Measurements from ENCODE around the gene CCNG2.

CCNG2 gene

DNA sequence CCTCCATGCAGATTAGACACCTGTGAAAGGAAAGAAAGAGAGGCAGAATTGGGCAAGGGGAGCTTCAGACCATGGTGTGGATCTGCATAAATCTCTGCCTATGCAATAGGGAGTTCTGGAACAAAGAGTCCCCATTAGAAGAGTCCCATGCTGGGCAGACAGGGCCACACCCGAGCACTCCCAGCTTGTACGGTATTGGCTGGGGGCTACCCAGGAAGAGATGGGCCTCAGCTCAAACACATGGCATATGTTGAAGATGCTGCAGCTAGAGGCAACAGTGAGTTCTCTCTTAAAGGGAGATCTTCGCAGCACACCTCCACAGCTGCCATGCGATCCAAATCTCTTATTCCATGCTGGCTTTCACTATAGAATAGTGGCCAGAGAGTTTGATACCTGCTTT, 24.7 kb downstream of the CCNG2 start:
- no peak for DNase-seq

DNA sequence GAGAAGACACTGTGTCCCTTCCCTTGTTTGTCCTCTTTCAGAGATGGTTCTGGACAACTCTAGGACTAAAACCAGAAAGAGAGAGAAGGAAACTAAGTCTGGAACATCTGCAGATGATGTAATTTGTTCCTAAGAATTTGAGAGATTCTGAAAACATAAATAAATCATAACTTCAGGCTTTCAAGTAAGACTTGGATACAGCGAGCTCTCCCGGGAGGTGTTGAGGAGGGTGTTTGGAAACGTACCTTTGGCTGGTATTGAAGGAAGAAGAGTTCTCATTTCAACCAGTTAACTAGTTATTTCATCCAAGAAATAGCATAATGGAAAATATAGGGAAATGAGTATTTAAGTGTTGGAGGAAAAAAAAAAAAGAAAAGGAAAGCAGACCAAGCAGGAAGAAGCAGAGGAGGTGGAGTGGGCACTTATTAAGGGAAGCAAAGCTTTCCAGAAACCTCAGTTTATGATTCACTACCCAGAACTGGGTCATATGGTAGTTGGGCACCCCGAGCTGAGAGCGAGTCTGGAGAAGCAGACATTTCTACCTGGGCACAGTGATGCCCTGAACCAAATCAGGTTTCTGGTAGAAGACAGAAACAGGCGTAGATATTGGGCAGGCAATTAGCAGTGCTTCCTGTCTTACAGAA, 26.9 kb downstream of the CCNG2 start:
- DNase-seq, result no peak

DNA sequence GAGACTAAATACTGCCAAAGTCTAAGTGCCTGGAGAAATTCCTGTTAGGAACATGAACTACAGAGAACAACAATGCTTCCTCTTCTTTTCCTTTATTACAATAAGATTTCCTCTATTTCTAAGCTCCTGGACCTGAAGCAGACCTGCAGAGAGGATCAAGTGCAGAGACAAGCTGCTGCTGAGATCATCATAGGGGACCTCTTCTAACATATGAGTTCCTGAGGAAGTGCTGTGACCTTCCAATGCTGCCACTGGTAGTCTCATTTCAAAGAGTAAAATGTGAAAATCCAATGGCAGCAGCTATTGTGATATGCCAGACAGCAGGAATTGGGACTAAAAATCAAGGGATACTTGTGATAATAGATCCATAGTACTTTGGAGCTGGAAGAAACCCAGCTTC, 28.0 kb downstream of the CCNG2 start:
- no peak for DNase-seq

DNA sequence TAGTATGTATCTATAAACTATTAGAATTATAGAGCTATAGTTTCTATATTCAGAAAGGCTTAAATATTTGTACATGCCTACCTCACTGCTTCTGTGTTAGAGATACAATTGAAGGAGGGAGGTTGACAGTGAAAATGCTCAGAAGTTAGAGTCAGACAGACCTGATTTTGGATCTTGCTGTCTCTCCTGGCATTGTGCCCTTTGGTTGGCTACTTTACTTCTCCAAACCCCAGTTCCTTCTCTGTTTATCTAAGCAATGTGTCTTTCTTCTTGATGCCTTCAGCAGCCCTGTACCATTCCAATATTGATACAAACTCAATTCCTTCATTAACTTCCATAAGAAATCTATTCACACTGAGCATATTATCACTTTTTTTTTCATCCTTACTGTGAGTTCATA, 28.7 kb downstream of the CCNG2 start:
- no peak for DNase-seq

DNA sequence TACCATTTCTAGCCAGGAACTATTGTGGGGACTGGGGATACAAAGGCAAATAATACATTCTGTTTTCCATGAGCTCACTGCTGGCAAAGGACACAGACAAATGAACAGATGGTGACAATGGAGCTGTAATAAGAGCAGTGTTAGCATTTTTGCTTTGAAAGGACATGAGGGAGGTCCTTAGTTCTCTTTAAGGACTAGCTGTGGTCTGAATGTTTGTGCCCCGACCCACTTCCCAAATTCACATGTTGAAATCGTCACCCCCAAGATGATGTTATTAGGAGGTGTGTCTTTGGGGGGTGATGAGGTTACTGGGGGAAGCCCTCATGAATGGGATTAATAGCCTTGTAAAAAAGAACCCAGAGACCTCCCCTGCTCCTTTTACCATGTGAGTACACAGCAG, 30.3 kb downstream of the CCNG2 start:
- DNase-seq, result no peak

DNA sequence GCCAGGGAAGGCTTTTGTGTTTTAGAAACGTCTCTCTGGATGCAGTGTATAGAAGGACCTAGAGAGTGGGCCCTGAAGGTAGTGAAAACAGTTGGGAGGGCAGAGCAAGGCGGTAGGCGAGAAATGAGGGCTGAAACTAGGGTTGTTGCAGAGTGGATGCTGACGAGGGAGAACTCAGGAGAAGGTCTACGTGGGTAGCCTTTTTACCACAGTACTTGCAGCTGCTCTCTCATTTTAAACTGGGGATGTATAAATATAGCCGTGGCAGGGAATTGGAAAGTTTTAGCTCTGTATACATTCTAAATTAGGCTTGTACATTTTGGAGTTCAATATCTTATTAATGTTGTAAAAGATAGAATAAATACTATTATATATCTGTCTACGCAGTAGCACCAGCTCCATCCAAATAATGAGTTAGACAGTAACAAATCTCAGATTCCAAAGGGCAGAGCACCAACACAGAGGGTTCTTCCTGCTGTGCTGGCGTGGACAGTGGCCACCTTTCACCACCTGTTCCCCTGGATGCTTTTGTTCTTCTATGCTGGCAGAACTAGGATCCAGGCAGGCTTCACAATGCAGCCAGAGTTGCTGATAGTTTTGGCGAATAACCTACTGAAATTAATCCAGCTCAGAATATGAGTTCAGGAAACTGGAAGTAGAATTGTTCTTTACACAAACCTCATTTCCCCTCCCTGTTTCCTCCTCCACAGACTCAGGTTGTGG, 31.7 kb downstream of the CCNG2 start:
- no peak for DNase-seq

DNA sequence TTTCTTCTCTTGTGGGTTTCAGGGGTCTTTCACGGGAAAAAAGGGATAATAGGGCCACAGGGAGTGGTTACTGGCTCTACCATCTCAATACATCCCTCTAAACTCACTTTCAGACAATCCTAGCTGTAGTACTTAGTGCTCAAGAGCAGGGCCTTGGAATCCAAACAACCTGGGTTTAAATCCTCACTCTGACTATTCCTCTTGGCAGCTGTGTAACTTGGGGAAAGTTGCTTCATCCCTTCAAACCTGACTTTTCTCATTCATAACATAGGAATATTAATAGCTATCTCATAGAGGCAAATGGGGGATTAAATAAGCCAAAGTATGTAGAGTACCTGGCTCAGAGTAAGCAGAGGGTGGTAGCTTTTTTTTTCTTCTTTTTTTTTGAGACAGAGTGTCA, 32.4 kb downstream of the CCNG2 start:
- DNase-seq, result no peak

DNA sequence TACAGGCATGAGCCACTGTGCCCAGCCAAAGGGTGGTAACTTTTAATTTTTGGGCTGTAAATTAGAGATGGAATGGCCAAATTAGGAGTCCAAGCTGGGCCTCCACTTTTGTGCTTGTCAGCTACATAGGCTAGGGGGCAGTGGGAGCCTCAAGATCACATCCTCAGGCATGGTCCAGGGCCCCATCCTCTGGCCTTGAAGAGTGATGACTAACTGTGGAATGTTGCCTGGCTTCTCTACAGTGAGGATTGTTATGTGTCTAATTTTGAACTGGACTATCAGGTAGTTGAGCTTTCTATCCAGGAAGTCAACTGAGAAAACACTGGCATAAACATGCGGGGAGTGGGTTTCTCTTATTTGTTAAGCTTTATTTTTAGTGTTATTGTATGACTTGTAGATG, 33.0 kb downstream of the CCNG2 start:
- no peak for DNase-seq

DNA sequence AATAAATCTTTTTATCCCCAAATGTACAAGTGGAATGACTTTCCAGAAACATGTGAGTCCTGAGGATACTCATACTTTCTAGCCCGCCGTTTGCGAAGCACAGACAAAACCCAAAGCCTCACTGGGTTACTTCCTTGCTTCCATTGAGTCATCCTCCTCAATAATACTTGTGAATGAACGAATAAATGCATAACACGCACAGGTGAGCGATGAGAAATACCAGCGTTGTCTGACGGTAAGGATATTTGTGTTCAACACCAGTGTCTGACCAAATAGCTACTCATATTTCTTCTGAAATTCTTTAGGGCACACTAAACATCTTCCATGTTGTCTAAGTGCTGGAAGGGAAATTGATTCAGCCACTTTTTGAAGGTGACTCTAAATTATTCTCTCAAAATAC, 36.0 kb downstream of the CCNG2 start:
- no peak for DNase-seq

DNA sequence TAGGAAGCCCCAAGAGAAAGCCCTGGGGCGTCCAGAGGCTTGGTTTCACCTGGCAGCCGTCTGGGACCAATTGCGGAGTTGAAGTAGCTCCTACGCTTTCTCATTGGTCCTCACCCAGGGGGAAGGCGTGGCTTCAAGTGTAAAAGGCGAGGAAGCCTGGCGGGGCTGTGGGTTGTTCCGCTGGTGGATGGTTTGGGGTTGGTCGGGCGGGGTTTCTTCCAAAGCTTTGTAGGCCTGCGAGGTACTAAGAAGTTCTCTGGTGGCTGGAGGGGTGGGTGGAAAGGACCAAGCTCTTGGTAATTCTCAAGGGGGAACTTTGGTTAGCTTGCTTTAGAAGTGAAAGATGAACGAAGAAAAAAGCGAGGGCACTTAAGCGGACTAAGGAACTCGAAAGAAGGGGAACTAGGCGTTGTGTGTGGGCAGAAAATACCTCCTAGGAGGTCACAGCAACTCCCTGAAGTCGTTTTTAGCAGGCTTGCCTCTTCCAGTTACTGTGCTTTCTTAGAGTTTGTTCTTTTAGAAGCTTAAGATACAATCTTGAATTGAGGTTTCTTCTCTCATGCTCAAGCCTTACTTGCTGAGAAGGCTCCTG, 36.6 kb downstream of the CCNG2 start:
- peak; percentile 79 for DNase-seq

DNA sequence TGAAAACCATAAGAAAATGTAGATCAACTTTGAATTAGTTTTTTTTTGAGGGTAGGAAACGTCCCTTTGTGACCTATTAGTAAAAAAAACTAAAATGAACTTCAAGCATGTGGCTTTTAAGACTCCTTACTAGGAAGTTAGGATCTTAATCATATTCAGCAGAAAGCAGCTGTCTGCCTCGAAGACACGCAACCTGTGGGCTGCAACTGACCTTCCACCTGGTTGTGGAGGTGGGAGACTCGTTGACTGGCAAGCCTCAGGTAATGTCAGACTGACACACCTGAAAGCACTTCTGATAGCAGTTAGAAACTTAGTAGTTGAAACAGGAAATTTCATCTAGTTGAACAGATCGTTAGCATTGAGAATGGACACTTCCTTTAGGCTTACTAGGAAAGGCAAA, 37.4 kb downstream of the CCNG2 start:
- no peak for DNase-seq

DNA sequence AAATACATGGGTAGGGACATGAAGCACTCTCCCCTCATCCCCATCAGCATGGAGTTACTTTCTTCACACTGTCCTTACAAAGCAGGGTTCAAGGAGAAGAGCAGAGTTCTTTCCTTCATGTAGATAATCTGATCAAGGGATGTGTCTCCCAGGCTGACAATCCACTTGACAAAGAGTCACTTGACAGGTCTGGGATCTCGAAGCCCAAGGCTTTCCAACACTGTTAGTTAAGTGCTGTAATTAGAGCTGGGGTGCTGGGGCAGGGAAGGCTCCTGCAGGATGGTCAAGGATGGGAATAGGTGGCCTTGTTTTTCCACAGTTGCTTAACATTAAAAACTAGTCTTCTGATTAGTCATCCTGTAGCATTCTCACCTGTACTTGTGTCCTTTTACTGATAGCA, 38.0 kb downstream of the CCNG2 start:
- no peak for DNase-seq

DNA sequence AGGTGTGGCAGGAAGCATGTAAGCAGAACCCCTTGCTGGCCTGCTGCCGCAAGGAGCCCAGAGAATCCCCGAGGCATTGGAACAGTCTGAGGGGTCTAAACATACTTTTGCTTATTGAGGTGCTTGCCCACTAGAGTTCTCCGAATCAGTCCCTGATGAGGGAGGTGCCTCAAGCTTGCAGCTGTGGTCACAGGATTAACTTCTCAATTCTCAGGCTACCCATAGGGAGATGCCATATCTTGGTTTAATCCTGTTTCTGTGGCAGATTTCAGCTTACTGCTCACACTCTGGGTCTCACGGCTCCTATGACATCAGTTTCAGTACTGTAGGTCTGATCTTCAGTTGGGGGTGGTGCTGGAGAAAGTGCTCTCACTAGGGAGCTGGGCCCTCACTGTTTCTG, 39.9 kb downstream of the CCNG2 start:
- peak; percentile 10 for DNase-seq

DNA sequence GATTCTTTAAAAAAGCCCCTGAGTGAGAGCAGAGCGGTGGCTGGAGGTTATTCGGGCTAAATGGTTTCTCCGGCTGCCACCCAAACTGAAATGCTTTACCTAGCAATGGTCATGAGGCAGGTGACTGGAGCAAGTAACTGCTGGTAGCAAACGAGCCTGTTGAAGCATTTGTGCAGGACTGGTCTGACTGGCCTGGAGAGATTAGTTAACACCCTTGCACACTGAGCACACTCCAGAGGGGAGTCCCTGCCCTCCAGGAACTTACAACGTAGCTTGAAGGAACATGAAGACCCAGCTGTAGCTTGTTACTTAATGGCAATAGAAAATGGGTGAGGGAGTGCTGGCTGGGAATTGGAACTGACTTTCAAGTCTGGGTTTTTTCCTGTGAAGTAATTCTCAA, 40.4 kb downstream of the CCNG2 start:
- DNase-seq, result no peak

DNA sequence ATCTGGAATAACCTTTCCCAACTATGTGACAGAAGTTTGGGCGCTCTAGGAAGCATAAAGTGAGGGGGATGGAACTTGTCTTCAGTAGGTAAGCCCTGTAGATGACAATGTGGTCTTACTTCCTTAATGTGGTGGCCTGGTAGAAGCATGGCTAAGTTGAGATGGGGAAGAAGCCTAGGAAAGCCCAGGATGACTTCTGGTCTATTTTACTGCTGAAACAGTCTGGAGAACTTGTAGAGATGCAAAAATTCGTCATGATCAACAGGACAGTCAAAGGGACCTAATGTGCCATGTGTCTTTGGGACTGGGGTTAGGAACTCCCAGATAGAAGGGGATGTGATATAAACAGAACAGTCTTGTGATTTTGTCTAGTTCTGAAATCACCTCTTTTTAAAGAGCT, 40.8 kb downstream of the CCNG2 start:
- no peak for DNase-seq

DNA sequence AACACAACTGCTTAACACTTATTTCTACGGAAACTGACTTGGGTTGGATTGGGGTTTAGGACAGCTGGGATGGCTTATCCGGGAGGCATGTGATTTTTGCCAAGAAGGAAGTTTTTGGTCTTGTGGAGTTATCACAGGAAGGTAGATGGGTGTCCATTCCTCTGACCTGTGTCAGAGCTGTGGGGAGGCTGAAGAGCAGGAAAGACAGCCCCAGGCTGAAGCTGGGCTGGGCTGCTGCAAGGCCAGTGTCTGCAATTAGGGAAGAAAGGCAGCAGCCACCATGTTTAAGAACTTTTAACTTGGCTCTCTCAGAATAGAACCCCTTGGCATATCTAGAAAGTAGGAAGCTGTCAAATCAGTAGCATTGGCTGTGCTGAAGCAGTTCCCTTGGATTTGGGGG, 42.3 kb downstream of the CCNG2 start:
- no peak for DNase-seq

DNA sequence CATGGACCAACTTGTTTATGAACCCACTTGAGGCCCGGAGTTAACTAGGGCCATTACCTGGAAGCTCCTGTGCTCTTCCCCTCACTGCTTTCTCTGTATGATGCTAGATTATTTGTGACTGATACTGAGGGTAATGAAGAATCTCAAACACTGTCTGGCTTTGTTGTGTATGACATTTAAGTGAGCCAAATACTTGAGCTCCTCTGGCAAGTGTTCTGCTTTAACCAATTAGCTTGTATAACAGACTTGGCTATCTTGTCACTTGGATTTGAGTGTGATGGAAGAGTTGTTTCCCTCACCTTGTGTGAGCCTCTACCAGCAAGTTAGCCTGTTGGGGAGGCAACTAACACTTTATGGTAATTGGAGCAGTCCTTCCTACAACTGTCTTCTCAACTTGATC, 42.7 kb downstream of the CCNG2 start:
- no peak for DNase-seq

DNA sequence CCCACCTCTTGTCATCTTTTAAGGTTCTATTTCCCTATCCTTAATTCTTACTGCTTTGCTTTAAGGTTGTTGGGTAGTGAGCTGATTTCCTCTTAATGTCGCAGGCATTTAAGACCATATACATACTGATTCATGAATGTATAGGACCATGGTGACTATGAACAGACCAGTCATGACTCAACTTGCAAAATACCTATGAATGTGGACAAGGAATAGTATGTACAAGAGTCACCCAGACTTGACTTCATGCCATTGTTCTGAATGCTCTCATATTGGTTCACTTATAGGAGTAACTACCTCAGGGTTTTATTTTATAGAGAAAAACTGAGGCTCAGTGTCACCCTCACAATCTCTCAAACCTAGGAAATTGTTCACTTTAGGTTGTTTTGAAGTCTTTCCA, 44.3 kb downstream of the CCNG2 start:
- no peak for DNase-seq

DNA sequence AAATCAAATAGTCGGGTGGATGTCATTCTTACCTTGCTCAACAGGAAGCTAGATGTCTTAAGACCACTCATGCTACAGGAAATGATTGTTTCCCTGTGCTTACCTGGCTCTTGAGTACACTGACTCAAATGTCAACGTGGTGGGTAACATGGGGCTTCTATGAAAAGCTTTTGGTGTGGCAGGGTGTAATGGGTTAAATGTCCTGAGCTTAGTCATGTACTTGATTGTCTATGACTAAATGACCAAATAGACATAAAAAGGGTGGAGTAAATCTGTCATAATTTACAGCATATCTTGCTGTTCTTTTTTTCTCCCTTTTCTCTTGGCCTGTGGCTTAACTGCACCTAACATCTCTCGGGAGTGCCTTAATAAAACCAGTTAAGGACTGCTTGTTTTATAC, 44.9 kb downstream of the CCNG2 start:
- DNase-seq, result no peak

DNA sequence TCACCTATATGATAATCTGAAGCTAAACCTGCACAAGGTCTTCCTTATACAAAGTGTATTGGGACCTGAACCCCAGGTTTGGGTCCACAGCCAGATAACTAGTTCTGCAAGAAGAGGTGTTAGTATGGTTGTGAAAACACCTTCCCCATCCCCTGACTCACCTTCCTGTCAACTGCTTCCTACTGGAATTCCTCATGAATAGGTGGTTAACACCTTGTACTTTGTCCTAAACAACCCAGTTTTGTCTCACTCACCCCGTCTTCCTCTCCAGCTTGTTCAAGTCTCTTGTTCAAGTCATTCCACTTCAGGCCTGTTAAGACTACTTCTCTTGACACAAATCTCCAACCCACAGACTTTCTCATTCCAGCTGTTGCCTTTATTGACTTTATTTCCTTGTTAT, 45.5 kb downstream of the CCNG2 start:
- DNase-seq, result no peak

DNA sequence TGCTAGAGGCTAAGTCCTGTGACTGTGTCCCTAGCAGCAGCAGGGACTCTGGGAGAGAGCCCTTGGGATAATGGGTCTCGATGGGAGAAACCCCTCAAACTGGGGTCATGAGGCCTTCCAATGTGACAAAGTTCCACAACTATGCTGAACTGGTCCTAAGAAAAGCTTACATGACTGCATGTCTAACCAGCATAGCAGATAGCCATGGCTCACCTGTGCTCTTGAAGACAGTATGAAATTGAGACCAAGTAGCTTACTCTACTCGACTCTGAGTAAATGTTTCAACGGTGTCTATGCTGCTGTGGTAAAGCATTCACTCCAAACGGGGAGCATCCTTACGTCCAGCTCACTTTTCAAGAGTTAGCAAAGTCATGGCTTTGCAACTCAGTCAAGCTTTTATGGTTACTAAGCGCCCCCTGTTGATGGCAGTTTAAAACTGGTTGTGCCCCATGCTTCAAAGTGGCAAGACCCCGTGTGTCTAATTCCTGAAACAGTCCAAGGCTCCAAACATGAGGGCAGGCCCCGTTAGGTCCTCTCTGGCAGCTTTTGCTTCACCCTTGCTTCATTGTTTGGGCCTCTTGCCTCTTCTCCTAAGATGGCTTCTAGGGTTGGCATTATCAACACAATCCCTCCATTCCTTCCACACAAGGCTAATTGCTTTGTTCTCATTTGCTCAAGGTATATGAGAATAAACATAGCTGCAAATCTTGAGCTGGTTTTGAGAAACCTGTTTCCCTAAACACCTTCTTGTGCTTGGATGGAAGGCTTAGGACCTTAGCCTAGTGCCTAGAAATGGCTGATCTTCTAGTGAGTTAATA, 46.6 kb downstream of the CCNG2 start:
- peak; percentile 77 for DNase-seq

DNA sequence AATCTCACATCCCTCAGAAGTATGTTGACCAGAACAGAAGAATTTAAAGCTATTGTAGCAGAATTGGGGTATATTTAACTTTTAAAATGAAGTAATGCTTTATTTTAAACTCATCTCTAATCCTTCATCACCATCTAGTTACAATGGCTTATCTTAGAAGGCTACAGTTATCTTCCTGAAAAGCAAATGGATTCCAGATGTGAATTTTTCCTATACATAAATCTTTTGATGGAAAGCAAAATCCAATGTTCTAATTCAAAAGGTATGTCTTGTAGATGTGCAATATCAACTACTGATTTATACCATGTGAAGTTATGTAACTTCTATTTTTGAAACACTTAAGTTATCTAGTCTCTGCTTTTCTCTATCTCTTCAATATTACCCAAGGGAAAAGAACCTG, 47.6 kb downstream of the CCNG2 start:
- no peak for DNase-seq

DNA sequence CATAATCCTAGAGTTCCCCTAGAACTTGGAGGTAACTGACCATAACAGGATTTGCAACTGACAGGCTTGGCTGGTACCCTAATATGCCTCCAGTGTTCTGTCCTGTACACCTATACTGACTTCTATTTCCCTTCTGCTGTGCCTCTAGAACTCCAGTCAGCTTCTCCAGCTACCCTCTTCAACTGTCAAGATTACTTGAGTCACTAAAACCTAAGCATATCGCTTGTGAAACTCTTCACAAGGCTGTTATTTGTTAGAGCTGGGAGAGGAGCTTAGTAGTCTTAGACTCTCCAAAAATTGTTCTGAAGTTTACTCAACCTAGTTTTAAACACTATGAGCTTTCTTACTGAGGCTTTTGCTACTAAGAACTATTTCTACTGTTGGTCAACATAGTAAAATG, 52.0 kb downstream of the CCNG2 start:
- no peak for DNase-seq

DNA sequence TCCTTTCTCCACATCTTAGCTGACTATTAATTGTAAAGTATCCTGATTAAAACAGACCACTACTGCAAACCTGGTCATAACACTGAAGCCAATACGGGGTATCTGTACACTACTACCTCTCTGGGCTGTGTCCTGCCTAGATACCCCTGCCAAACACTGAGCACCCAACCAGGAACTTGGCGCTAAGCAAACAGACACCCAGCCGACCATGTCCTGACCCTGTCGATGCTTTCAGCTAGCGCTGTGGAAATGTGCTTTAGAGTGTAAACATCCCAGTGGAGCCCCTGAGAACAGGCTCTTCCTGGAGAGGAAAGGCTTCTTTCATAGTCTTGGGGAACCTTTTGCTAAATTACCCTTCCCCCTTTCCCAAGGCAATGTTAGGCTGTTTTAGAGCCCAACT, 52.9 kb downstream of the CCNG2 start:
- no peak for DNase-seq
